GM11168 (cell line): ENCODE results near the gene ATP6AP1.
"Not testable (repeated sequence)": the region's sequence is repeated elsewhere in the genome, so short reads cannot be mapped to it uniquely, and the experiment has no call there.

ENCODE experiments used
- in situ Hi-C: fragments of 300-500 bp; cut with MboI; formaldehyde crosslinking; loops from one replicate; pipeline ENCODE4 v1.12.0; 2022; ENCODE audit warnings: low sequenced_read_pairs; ENCODE audit not compliant: unreplicated experiment

The ATP6AP1 gene, protein sequence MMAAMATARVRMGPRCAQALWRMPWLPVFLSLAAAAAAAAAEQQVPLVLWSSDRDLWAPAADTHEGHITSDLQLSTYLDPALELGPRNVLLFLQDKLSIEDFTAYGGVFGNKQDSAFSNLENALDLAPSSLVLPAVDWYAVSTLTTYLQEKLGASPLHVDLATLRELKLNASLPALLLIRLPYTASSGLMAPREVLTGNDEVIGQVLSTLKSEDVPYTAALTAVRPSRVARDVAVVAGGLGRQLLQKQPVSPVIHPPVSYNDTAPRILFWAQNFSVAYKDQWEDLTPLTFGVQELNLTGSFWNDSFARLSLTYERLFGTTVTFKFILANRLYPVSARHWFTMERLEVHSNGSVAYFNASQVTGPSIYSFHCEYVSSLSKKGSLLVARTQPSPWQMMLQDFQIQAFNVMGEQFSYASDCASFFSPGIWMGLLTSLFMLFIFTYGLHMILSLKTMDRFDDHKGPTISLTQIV

GRCh38 chrX:154428176-154429171, at the start of gene ATP6AP1:
Gene ATP6AP1, plus strand, starts transcription at chrX:154428677. Its CDS starts 16 bp downstream, at chrX:154428693.
- in situ Hi-C loops, result loop anchor here (25.0 kb wide), 1 partner anchor 109 kb away; the partner anchor contains the start of genes G6PD and IKBKG

GRCh38 chrX:154378799-154379568, 49.5 kb upstream of the ATP6AP1 start, which contains the start of gene EMD:
Gene EMD, plus strand, starts transcription at chrX:154379295. Its CDS starts 190 bp downstream, at chrX:154379485.
- in situ Hi-C loops, result no loop called here

- in situ Hi-C loops, result no loop called here
Measured at GRCh38 chrX:154379569-154379951, 48.9 kb upstream of the ATP6AP1 start.

DNA sequence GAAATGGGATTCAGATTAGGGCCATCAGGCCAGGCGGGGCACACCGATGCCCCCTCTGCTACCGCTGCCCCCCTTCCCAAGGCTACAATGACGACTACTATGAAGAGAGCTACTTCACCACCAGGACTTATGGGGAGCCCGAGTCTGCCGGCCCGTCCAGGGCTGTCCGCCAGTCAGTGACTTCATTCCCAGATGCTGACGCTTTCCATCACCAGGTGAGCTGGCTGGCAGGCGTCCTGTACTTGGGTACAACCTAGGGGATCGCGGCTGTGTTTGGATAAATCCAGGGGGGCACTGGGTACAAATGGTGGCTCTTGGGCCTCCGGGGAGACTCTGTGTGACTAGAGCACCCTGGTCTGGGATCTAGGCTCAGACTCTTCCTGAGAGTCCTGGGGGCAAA, 48.3 kb upstream of the ATP6AP1 start:
- in situ Hi-C loops, result no loop called here

GRCh38 chrX:154380787-154381186, 47.7 kb upstream of the ATP6AP1 start:
- in situ Hi-C loops, result no loop called here

DNA sequence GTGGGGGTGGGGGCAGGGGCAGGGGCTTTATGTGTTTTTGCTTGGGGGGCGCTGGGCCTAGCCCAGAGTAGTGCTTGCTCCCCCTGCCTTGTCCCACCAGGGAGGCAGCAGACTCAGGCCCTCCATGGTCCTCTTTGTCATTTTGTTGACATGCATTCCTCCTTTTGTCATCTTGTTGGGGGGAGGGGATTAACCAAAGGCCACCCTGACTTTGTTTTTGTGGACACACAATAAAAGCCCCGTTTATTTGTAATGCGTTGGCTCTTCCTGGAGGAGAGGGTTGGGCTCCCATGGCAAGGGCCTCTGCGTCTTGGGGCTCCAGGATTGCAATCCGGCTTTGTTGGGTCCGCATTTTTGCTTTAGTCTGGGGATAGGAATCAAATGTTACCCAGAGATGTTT, 47.2 kb upstream of the ATP6AP1 start:
- in situ Hi-C loops, result no loop called here

GRCh38 chrX:154382483-154383069, 45.9 kb upstream of the ATP6AP1 start:
- in situ Hi-C loops, result no loop called here

DNA sequence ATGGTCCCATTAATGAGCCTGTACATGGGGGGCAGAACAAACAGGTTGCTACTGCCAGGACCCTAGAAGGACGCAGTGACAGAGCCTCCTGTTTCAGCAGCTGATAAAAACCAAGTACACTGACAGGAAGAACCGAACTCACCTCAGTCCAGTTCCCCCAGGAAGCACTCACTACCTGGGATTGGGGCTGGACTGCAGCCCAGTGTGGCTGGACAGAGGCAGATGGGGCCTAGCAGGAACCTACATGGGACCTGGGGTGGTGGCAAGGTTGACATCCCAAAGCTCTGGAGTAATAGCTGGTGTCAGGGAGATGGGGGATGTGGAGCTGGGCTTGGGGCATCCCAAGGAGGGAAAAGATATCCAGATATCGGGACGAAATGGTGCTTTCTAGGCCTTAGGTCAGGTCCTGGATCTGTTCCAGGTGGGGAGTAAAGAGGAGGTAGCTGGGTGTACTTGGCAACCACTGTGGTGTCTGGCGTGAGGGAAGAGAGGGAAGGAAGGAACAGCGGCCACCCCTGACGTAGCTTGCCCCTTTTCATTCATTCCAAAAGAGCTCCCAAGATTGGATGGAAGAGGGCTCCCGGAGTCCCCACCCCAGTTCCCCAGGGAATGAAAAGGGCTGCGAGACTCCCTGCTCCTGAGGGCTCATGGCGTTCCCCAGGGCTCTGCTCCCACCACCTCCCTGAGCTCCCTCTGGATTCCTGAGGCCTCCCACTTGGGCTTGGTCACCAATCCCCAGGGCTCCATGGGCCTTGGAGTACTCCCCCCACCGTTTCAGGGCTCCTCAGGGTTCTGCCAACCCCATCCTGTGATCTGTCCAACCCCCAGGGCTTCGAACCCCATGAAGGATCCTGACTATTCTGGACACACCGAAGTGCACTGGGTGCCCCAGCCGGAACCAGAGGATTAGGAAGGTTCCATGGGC, 44.9 kb upstream of the ATP6AP1 start:
- in situ Hi-C loops, result no loop called here

GRCh38 chrX:154384284-154384892, 44.1 kb upstream of the ATP6AP1 start:
- in situ Hi-C loops, result no loop called here

DNA sequence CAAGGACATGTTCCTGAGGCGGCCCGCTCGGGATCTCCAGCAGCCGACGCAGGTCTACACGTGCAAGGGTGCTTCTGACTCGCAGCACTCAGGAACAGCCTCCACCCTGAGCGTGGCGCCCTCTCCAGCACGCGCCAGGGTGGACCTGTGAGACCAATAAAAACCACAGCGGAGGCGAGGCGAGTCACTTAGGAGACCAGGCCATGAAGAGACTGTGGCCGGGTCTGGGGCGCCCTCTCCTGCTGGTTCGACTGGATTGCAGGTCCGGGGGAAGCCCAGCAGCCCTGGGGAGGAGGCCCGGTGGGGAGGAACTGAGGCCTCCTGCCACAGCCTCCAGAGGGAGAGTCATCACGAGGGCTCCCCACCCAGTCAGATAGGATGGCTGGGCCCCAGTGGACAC, 40.4 kb upstream of the ATP6AP1 start:
- in situ Hi-C loops, result not testable (repeated sequence)

DNA sequence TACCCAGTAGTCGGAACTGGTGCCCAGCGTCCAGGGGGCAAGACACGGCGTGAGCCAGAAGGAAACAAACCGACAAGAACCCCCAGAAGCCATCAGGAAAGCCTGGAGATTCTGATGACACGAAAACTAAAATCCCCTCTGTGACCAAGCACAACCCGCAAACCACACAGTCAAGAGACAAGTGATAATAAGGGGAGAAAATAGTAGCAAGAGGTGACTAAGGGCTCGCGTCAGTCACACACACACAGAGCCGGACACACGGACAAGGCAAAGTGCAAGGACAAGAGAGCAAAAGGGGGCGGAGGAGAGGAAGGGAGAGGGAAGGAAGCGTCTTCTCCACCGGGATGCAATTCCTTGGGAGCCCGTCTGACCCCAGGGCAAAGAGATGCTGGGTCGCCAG, 39.8 kb upstream of the ATP6AP1 start:
- in situ Hi-C loops, result not testable (repeated sequence)

DNA sequence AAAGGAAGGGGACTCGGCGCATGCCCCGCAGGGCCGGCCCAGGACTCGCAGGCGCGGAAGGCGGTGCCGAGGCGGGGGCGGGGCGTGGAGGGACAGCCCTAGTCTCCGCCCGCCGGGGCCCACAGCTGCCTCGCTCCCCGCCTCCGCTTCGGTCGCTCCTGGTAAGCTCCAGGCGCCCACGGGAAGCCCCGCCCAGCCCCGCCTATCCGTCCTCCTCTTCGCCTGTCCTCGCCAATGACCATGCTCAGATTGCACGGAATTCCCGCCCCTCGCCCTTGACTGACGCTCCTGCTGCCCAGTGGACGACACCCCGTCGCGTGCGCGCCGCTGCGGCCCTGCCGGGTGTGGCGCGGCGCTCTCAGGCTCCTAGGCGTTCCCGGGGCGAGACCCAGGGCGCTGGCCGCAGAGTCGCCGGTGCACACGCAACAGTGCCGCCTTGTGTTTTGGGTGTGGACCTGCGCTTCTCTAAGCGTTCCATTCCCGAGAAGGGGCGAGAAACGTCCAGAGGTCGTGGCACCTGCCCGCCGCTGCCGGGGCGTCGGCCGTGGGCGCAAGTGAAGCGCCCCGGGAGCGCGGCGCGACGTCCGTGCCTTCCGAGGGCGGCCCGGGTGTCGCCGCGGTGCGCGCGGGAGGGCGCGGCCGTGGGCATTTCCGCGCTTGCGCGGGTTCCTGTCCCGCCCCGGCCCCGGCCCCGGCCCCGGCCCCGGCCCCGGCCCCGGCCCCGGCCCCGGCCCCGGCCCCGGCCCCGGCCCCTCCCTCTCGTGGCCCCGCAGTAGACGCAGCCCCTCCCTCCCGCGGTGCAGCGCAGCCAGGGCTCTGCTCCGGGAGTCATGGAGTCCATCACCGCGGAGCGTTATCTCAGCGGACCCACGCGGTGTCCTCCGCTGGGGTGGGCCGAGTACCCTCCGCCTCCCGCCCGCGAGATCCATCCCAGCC, 38.4 kb upstream of the ATP6AP1 start:
- in situ Hi-C loops, result not testable (repeated sequence)

DNA sequence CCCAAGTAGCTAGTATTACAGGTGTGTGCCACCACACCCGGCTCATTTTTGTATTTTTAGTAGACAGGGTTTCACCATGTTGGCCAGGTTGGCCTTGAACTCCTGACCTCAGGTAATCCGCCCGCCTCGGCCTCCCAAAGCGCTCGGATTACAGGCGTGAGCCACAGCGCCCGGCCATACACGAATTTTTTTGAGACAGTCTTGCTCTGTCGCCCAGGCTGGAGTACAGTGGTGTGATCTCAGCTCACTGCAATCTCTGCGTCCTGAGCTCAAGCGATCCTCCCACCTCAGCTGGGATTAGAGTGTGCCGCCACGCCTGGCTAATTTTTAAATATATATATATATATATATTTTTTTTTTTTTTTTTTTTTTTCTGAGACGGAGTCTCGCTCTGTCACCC, 32.1 kb upstream of the ATP6AP1 start:
- in situ Hi-C loops, result not testable (repeated sequence)

GRCh38 chrX:154396973-154397887, 31.2 kb upstream of the ATP6AP1 start:
- in situ Hi-C loops, result no loop called here

GRCh38 chrX:154397888-154398667, 30.4 kb upstream of the ATP6AP1 start, which contains the start of gene RPL10:
Gene RPL10, plus strand, starts transcription at chrX:154398377. Its CDS starts 143 bp downstream, at chrX:154398520.
- in situ Hi-C loops, result no loop called here
